Measurements from ENCODE around the gene WDFY2. TPM values are rescaled to one million over a fixed set of nuclear protein-coding genes. Genes with fewer than 3 reads are reported as not detected.

The WDFY2 gene
- total and polyA plus RNA-seq, 10 of the 15 experiments (the other 5 are each of a cell fraction or from before 2014, with no cell fraction given), result 2.1 to 13.0 (median 8.1) TPM

DNA sequence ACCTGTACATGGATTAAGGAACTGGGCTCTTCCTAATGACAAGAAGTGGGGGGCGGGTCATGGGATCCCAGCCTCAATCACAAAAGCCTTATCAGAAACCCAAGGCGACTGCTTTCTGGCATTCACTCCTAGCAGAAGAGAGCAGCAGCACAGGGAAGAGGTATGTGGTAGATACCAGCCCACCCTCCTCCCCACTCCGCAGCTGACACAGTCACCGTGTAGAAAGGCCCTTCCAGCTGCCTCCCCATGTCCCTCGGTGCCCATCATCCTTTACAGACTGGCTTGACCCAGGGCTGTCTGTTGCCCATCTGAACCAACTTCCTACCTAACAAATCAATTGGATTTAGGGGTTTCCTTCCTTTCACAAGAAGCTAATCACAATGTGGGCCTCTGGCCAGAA lies 222.8 kb downstream of the WDFY2 start:
- H3K27me3 ChIP-seq (replicated peaks in 1 of 2; ENCODE audit: control insufficient read depth in 2 of 2, insufficient read depth in 2 of 2, low read length in 1 of 2), result no peaks in the 10 kb centered on the region
- FAIRE-seq (no peak), ATAC-seq (no peak), DNase-seq (ENCODE audit: low read depth, low spot score) (no peak)
- no TSS peak for BruUV-seq (replicated peaks)
- intact Hi-C loops (cut with micrococcal nuclease; ENCODE audit: unreplicated experiment), result no loop called here
- no peaks in the 10 kb centered on the region for H3K9me3 ChIP-seq (replicated peaks; ENCODE audit: control insufficient read depth, insufficient read depth, low read length)
- POLR2A ChIA-PET, result interaction anchor here (0.6 to 1.2 kb wide), 3 partner anchors 9 to 194 kb away, joined by 3 read pairs; no protein-coding TSS in a partner anchor
- SMC1A ChIA-PET (ENCODE audit: uncharacterized antibody, unreplicated experiment), result interaction anchor here (1.6 to 2.4 kb wide), 4 partner anchors 8 to 25 kb away, joined by 3 to 19 read pairs (median 6); no protein-coding TSS in a partner anchor
- 92% methylated on average over 5 of the region's 5 CpGs for WGBS (ENCODE audit: insufficient coverage, insufficient replicate concordance, low lambda C conversion rate, missing lambda C conversion rate)
- H3K4me1 ChIP-seq (ENCODE audit: control insufficient read depth, insufficient read depth, low read length), result peaks cover 23% of the 10 kb centered on the region
- no peak overlapping the region for H3K4me3 ChIP-seq
- H3K9ac ChIP-seq (ENCODE audit: control insufficient read depth, insufficient read depth, low read length), result no peak overlapping the region
- no peak overlapping the region for H3K27ac ChIP-seq (ENCODE audit: control insufficient read depth, insufficient read depth)
- no peaks in the 10 kb centered on the region; the same call in 1 of the 2 replicates for H3K79me2 ChIP-seq (ENCODE audit: control insufficient read depth, insufficient read depth, low read length)
- H3K4me2 ChIP-seq (ENCODE audit: control insufficient read depth, insufficient read depth), result no peak overlapping the region
- in situ Hi-C loops (cut with MboI), result no loop called here
- H2AFZ ChIP-seq (ENCODE audit: control insufficient read depth, low read depth, low read length), result no peak overlapping the region
- RAD21 ChIA-PET (ENCODE audit: unreplicated experiment), result interaction anchor here (1.1 kb wide), 1 partner anchor 8 kb away, joined by 5 read pairs; no protein-coding TSS in a partner anchor
- no peaks in the 10 kb centered on the region for H4K20me1 ChIP-seq (ENCODE audit: control insufficient read depth, insufficient read depth)
- no peaks in the 10 kb centered on the region for H3K36me3 ChIP-seq (ENCODE audit: control insufficient read depth in 2 of 2, insufficient read depth in 2 of 2, low read length in 1 of 2)
- CTCF ChIA-PET, result interaction anchor here (1.5 to 2.5 kb wide), 2 partner anchors 9 kb away, joined by 5 to 12 read pairs; no protein-coding TSS in a partner anchor
- no peak for TF ChIP-seq IKZF2 (IDR thresholded peaks at IDR 0.05)
- TF ChIP-seq, protein P1, sequence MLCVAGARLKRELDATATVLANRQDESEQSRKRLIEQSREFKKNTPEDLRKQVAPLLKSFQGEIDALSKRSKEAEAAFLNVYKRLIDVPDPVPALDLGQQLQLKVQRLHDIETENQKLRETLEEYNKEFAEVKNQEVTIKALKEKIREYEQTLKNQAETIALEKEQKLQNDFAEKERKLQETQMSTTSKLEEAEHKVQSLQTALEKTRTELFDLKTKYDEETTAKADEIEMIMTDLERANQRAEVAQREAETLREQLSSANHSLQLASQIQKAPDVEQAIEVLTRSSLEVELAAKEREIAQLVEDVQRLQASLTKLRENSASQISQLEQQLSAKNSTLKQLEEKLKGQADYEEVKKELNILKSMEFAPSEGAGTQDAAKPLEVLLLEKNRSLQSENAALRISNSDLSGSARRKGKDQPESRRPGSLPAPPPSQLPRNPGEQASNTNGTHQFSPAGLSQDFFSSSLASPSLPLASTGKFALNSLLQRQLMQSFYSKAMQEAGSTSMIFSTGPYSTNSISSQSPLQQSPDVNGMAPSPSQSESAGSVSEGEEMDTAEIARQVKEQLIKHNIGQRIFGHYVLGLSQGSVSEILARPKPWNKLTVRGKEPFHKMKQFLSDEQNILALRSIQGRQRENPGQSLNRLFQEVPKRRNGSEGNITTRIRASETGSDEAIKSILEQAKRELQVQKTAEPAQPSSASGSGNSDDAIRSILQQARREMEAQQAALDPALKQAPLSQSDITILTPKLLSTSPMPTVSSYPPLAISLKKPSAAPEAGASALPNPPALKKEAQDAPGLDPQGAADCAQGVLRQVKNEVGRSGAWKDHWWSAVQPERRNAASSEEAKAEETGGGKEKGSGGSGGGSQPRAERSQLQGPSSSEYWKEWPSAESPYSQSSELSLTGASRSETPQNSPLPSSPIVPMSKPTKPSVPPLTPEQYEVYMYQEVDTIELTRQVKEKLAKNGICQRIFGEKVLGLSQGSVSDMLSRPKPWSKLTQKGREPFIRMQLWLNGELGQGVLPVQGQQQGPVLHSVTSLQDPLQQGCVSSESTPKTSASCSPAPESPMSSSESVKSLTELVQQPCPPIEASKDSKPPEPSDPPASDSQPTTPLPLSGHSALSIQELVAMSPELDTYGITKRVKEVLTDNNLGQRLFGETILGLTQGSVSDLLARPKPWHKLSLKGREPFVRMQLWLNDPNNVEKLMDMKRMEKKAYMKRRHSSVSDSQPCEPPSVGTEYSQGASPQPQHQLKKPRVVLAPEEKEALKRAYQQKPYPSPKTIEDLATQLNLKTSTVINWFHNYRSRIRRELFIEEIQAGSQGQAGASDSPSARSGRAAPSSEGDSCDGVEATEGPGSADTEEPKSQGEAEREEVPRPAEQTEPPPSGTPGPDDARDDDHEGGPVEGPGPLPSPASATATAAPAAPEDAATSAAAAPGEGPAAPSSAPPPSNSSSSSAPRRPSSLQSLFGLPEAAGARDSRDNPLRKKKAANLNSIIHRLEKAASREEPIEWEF (IDR thresholded peaks at IDR 0.05; ENCODE audit: insufficient replicate concordance, low read depth, low read length), result no peak
- no peak for TF ChIP-seq YY1 (IDR thresholded peaks at IDR 0.05; ENCODE audit: low read depth, low read length)
- TF ChIP-seq ASH2L (IDR thresholded peaks at IDR 0.05; ENCODE audit: borderline replicate concordance, low read depth), result no peak
- no peak for TF ChIP-seq KAT2A (conservative IDR thresholded peaks at IDR 0.05; ENCODE audit: control insufficient read depth, low read depth, low read length)
- TF ChIP-seq SP1 (IDR thresholded peaks at IDR 0.05; ENCODE audit: low read depth, low read length), result no peak
- TF ChIP-seq WRNIP1 (IDR thresholded peaks at IDR 0.05; ENCODE audit: borderline replicate concordance, low read depth, low read length), result no peak
- TF ChIP-seq ZNF384 (IDR thresholded peaks at IDR 0.05; ENCODE audit: borderline replicate concordance, low read depth, low read length), result no peak
- no peak for TF ChIP-seq MTA3 (IDR thresholded peaks at IDR 0.05; ENCODE audit: borderline replicate concordance, low read length)
- TF ChIP-seq, protein P2, sequence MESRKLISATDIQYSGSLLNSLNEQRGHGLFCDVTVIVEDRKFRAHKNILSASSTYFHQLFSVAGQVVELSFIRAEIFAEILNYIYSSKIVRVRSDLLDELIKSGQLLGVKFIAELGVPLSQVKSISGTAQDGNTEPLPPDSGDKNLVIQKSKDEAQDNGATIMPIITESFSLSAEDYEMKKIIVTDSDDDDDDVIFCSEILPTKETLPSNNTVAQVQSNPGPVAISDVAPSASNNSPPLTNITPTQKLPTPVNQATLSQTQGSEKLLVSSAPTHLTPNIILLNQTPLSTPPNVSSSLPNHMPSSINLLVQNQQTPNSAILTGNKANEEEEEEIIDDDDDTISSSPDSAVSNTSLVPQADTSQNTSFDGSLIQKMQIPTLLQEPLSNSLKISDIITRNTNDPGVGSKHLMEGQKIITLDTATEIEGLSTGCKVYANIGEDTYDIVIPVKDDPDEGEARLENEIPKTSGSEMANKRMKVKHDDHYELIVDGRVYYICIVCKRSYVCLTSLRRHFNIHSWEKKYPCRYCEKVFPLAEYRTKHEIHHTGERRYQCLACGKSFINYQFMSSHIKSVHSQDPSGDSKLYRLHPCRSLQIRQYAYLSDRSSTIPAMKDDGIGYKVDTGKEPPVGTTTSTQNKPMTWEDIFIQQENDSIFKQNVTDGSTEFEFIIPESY (IDR thresholded peaks at IDR 0.05), result no peak
- TF ChIP-seq, protein P3, sequence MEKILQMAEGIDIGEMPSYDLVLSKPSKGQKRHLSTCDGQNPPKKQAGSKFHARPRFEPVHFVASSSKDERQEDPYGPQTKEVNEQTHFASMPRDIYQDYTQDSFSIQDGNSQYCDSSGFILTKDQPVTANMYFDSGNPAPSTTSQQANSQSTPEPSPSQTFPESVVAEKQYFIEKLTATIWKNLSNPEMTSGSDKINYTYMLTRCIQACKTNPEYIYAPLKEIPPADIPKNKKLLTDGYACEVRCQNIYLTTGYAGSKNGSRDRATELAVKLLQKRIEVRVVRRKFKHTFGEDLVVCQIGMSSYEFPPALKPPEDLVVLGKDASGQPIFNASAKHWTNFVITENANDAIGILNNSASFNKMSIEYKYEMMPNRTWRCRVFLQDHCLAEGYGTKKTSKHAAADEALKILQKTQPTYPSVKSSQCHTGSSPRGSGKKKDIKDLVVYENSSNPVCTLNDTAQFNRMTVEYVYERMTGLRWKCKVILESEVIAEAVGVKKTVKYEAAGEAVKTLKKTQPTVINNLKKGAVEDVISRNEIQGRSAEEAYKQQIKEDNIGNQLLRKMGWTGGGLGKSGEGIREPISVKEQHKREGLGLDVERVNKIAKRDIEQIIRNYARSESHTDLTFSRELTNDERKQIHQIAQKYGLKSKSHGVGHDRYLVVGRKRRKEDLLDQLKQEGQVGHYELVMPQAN (conservative IDR thresholded peaks at IDR 0.05), result no peak
- TF ChIP-seq IKZF1 (conservative IDR thresholded peaks at IDR 0.05), result no peak
- no peak for TF ChIP-seq PAX8 (IDR thresholded peaks at IDR 0.05)
- TF ChIP-seq HDGF (IDR thresholded peaks at IDR 0.05), result no peak
- TF ChIP-seq, protein P4, sequence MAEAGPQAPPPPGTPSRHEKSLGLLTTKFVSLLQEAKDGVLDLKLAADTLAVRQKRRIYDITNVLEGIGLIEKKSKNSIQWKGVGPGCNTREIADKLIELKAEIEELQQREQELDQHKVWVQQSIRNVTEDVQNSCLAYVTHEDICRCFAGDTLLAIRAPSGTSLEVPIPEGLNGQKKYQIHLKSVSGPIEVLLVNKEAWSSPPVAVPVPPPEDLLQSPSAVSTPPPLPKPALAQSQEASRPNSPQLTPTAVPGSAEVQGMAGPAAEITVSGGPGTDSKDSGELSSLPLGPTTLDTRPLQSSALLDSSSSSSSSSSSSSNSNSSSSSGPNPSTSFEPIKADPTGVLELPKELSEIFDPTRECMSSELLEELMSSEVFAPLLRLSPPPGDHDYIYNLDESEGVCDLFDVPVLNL (IDR thresholded peaks at IDR 0.05; ENCODE audit: low read depth, low read length), result no peak

Data from GM12878 (cell line).